HPDE6-E6E7 (cell line): ENCODE measurements around the gene UPK3B.
"Not testable (repeated sequence)": the region's sequence is repeated elsewhere in the genome, so short reads cannot be mapped to it uniquely, and the experiment has no call there.

ENCODE experiments used
- DNase-seq: peaks from one replicate; pipeline ENCODE4 v3.0.0; 2011; ENCODE audit warnings: missing footprints; ENCODE audit errors: extremely low spot score

The UPK3B gene

DNA sequence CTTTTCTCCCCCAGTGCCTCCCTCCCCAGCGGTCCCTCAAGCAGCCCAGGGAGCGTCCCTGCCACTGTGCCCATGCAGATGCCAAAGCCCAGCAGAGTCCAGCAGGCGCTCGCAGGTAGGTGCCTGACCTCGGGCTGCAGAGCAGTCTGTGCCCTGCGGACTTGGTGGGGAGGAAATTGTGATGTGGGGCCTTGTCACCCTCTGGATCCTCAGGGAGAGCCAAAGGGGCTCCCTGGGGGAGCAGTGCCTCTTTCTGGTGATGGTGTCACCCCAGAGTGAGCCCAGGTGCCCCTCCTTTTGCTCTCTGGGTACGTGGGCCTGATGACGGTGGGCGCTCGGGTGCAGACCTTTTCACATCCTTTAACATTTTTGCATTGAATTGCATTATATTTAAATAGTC lies 18.2 kb upstream of the UPK3B start:
- not testable (repeated sequence) for DNase-seq

DNA sequence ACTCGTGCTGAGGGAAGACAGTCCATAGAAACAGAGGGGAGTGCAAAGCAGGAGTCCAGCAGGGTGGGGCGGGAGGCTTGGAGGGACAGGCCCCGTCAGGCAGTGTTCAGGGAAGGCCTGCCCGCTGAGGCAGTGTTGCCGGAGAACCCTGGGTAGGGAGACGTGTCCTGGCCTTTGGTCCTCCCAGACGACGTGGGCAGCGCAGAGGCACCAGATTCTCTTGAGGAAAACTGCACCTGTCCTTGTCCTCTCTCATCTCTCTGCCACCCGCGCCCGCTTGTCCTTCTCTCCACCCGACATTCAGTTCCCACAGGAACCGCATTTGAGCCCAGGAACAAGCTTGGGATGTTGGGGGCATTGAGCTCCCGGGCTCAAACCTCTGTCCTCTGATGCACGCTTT lies 14.6 kb upstream of the UPK3B start:
- DNase-seq = not testable (repeated sequence)

DNA sequence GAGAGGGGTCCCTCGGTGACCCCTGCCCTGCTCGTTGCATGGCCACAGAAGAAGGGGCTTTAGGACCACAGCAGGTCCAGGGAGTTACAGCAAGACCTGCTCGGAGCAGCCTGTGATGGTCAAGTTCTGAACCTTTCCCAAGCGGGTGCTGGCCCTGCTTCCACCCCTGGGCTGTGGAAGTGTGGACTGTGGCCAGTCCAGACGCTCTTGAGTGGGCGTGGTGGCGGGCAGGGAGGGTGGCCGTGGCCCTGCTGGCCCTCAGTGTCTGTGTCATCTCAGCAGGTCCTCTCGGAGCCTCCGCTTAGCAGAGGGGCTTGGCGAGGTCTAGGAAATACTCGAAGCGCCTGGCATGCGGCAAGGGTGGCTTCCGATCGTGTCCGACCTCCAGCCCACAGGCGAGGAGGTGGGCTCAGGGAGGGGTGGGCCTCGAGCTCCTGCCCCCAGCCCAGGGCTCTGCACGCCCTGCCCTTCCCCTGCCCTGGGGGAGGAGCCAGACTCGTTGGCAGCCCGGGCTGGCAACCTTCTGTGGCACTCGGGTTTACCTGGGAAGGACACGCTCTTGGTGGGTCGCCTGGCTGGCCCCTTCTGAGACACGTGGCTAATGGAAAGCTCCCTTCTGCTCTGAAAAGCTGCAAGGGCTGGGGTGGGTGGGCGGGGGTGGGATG lies 12.3 kb upstream of the UPK3B start:
- DNase-seq = not testable (repeated sequence)

DNA sequence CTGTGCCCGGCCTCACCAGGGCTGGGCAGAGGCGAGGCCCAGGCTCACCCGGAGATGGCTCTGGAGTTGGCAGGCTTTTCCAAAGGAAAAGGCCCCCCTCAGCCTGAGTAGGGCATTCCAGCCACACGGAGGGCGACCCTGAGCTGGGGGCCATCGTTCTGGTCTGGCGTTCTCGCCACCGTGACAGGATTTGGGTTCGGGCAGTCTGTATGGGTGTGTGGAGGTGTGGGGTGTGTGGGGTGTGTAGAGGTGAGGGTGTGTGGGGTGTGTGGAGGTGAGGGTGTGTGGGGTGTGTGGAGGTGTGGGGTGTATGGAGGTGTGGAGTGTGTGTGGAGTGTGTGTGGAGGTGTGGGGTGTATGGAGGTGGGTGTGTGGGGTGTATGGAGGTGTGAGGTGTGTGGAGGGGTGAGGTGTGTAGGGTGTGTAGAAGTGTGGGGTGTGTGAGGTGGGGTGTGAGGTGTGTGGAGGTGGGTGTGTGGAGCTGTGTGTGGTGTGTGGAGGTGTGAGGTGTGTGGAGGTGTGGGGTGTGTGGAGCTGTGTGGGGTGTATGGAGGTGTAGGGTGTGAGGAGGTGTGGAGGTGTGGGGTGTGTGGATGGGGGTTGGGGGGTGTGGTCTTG lies 11.7 kb upstream of the UPK3B start:
- not testable (repeated sequence) for DNase-seq

DNA sequence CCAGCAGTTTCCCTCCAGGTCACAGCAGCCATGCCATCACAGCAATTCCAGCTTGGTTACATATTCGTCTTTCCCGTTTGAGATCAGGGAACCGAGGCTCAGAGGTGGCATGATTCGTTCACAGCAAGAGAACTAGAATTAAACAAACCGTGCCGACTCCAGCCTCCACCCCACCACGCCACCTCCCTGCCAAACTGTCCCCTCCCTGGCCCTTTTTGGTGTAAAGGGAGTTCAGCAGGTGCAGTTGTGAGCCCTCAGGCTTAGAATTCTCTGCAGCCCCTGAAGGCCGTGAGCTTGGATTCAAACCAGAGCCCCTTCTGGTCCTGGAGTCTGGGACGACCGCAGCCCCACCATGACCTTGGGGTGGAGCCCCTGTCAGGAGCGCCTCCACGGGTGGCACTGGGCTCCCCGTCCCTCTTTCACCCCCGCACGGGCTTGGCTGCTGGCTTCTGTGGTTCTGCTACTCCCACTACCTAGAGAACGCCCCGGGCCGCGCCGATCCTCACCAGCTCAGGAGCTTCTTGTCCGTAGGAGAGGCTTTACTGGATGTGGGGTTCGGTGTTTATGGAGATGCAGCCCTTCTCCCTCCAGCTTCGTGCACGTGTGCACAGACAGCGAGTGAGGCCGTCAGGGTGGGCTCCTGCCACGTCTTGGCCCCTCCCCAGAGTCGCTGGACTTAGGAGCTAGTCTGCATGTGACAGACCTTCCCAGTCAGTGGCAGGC lies 11.0 kb upstream of the UPK3B start:
- not testable (repeated sequence) for DNase-seq

DNA sequence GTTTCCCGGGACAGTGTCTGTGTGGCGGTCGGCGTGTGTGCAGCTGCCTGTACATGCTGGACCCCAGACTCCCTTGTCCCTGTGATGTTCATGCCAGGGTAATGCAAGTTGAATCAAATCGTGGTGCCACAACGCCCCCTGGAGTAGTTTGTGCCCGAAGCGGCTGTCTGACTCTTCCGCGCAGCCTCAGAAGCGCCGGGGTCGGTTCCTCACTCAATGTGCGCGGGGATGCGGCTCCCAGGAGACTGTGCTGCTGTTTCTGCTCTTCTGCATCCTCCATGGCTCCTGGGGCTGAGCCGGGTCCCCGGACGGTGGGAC lies 10.5 kb upstream of the UPK3B start:
- not testable (repeated sequence) for DNase-seq

DNA sequence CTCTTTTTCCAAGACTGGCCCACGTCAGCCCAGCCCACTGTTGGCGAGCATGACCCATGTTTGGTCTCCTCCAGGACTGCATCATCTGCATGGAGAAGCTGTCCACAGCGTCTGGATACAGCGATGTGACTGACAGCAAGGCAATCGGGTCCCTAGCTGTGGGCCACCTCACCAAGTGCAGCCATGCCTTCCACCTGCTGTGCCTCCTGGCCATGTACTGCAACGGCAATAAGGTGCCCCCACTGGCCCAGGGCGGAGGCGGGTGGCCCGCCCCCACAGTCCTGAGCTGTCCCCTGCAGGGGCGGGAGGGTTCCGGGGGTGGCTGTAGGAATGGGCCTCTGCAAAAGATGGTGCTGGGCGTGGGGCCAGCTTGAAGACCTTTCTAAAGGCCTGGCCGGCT lies 8.1 kb upstream of the UPK3B start:
- DNase-seq = not testable (repeated sequence)

DNA sequence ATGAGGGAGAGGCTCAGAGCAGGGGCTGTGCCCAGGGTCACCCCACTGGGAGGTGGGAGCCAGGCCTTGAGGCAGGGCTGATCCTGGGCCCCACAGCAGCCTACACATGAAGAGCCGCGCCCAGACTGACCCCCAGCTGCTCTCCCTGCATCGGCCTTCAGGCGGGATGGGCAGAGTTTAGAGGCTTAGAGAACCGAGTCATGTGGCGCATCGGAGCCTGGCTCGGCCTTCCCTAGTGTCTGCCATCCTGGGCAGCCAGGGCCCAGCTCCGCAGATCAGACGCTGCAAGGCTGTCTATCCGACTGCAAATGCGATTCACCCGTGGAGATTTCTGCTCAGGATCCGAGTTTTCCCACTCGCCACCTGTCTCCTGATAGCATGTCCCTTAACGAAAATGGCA lies 7.5 kb upstream of the UPK3B start:
- not testable (repeated sequence) for DNase-seq

DNA sequence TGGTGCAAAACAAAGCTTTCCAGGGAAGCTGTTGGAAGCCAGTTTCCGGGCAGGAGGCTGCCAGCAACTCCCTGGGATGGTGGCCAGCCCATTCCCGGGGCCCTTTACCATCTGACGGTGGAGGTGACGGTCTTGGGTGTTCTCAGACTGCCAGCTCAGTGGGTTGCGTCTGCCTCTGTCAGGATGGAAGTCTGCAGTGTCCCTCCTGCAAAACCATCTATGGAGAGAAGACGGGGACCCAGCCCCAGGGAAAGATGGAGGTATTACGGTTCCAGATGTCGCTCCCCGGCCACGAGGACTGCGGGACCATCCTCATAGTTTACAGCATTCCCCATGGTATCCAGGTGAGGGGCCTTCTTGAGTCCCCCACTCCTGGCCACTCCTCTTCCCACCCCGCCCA lies 7.1 kb upstream of the UPK3B start:
- DNase-seq = not testable (repeated sequence)

DNA sequence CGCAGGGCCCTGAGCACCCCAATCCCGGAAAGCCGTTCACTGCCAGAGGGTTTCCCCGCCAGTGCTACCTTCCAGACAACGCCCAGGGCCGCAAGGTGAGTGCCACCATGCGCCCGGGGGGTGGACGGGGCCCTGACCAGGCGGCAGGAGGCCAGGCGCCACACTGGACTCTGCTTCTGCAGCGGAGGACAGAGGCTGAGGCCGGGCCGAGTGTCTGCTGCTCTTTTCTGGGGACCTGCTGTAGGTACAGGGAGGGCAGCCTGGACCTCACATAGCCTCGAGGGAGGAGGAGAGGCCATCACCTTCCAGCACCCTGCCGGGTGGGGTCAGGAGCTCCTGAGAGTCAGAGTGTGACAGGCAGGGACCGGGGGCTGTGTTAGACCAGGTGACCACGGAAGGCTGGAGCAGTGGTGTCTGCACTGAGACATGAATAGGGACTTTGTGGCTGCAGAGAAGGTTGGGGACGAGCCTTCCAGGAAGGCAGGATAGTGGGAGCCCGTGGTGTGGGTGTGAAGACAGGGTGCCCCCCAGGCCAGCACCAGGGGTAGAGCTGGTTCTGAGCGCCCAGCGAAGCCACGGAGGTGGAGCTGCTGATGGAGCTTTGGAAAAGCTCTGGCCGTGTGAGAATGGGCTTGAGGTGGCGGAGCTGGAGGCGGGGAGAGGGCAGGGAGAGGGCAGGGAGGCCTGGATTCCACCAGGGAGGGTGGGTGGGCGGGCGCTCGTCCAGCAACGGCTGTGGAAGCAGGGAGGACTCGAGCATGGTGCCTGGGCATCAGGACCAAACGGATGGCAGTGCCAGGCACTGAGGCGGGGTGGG lies 5.8 kb upstream of the UPK3B start:
- DNase-seq = not testable (repeated sequence)

DNA sequence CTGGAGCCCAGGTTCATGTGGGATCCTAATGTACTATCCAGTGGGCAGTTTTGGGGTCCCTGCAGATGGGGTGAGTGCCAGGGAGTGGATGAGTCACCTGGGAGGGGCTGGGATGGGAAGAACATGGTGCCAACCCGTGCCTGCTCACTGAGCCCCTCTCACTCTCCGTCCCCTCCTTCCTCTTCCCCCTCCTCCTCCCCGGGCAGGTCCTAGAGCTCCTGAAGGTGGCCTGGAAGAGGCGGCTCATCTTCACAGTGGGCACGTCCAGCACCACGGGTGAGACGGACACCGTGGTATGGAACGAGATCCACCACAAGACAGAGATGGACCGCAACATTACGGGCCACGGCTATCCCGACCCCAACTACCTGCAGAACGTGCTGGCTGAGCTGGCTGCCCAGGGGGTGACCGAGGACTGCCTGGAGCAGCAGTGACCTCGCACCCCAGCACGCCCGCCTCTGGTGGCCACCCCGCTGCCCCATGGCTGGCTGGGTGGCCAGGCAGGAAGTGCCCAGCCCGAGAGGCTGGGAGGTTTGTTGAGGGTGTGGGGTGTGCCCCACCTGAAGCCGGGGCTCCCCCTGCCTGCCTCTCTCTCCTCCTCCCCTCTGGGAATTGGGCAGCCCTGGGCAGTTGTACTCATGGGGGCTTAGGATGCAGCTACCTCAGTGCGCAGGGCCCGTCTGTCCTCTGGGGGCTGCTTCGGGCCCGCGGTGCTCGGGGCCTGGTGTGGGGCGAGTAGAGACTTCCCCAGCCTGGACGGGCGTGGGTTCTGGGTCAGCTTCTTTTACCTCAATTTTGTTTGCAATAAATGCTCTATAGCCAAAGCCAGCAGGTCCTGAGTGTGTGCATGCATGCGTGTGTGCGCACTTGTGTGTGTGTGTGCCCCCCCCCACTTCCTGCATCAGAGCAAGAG lies 4.9 kb upstream of the UPK3B start:
- DNase-seq = no peak

DNA sequence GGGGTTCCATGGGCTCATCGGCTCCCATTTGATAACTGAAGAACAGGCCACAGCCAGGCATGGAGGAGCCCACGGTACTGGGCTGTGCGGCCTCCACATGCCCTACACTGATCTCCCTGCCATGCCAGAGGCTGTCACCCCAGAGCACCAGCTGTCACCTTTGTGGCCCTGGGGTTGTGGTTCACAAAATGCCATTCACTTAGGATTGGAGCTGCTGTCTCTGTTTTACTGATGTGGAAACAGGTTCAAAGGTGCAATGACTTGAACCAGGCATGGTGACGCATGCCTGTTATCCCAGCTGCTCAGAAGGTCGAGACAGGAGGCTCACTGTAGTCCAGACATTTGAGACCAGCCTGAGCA lies 4.3 kb upstream of the UPK3B start:
- no peak for DNase-seq

DNA sequence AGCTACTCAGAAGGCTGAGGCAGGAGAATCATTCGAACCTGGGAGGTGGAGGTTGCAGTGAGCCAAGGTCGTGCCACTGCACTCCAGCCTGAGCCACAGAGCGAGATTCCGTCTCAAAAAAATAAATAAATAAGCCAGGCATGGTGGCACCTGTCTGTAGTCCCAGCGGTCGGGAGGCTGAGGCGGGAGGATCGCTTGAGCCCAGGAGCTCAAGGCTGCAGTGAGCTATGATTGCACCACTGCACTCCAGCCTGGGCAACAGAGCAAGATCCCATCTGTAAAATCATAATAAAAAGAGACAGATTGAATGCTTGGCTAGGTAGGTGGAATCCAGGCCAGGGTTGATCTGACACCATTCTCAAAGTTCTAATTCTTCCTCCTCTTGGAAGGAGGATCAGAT lies 3.7 kb upstream of the UPK3B start:
- not testable (repeated sequence) for DNase-seq

DNA sequence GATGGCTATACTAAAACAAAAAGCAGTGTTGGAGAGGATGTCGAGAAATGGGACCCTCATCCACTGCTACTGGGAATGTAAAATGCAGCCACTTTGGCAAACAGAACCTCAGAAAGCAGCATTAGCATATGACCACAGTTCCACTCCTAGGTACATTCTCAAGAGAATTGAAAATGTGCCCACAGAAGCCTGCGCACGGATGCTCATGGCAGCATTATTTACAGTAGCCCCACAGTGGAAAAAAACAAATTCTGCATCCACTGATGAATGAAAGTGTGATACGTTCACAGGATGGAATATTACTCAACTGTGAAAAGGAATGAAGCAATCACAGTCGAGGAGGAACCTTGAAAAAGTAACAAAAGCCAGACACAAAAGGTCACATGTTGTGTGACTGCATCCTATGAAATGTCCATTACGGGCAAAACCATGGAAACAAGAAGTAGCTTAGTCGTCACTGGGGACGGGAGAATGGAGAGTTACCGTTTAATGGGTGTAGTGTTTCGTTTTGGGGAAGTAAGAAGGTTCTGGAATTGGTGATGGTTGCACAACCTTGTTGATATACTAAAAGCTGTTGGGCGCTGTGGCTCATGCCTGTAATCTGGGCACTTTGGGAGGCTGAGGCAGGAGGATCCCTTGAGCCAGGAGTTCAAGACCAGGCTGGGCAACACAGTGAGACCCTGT lies 2.5 kb upstream of the UPK3B start:
- DNase-seq = no peak

DNA sequence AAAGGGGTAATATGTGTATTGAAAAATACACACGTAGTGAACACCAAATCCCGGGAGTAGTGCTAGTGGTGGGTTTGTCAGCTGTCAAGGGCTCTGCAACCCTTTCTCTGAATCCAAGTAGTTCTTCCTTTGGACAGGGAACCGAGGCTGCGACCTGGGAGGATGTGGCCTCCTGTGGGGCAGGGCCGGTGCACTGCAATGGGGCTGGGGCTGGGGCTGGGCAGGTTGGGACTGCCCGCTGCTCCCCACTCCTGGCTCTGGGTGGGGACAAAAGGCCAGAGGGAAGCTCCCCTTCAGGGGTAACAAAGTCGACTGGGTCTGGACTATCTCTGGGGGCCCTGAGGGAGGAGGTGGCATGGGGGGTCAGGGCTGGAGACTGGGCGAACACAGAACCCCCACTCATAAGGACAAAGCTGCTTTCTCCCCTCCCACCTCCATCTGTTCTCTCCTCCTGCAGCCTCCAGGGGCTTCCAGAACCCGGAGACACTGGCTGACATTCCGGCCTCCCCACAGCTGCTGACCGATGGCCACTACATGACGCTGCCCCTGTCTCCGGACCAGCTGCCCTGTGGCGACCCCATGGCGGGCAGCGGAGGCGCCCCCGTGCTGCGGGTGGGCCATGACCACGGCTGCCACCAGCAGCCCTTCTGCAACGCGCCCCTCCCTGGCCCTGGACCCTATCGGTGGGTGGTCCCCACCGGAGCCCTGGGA lies 1.0 kb downstream of the UPK3B start:
- DNase-seq = not testable (repeated sequence)

DNA sequence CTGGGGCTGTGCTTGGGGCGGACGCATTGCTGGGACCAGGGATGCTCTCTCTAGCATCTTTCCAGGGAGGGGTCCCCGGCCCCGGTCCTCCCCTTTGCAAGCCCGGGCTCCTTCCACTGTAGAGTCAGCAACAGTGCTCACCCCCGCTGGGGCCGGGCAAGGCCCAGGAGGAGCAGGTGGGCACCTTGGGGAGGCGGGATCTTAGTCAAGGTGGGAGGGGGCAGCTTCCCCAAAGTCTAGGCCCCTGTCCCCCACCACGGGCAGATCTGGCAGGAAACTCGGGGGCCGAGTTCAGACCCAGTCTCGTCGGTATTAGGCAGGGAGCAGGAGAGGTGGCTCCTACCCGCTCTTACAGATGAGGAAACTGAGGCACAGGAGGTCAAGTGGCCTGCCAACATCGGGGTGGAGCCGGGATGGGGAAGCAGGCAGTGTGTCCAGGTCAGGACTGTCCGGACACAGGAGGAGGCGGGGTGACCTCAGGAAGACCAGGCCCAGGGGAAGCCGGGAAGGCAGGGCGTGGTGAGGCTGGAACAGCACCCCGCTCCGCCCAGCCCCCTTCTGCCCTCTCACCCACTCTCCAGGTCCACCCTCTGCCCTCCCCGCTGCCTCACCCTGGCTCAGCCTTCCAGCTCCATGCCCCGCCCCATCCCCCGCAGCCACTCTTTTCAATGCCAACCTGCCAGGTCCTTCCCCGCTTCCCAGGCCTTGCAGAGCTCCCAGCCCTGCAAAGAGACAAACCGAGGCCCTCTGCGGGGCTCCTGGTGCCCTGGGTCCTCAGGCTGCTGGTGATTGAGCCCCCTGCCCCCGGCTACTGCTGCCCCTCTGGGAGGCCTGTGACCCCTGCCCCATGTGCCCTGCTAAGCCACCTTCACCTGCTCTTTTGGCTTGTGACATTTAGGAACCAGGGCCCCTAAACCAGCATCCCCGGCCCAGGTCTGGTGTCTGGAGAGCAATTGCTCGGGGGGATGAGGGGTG lies 1.8 kb downstream of the UPK3B start:
- DNase-seq = not testable (repeated sequence)

DNA sequence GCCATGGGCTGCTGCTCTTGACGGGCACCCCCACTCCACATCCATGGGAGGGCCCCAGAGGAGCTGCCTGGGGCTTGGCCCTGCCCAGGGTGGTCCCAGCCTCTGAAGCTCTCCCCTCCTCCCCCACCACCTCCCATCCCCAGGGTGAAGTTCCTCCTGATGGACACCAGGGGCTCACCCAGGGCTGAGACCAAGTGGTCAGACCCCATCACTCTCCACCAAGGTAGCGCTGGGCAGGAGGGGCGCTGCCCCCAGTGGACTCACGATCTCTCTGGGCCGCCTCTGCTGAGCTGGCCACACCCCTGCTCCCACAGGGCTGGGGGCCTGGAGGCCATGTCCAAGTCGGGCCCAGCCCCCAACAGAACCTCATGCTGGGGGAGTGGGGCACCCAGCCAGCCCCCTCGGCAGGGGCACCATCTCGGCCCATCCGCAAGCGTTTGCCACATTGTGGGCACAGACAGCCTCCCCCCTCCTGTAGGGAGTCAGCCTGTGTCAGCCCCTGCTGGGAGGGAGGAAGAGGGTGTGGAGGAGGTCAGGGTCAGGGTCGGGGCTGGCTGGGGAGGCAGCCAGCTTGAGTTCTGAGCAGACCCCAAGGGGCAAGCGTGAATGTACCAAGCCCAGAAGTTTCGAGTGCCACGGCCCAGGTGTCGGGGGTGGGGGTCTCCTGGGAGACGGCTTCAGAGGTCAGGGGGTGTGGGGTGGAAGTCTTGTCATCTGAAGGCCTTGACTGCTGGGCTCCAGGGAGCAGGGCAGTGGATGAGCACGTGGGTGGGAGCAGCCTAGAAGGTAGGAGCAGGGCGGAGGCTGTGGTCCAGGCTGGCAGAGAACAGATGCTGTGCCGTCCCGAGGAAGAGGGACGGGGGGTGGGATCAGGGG lies 2.8 kb downstream of the UPK3B start:
- no peak for DNase-seq
